Glomerular visceral epithelial cell (primary cell): ENCODE results near the gene ABCA6.

Source experiments
- DNase-seq: peaks from one replicate; pipeline ENCODE4 v3.0.0-alpha.2; 2016; ENCODE audit errors: extremely low spot score

ABCA6 gene

DNA sequence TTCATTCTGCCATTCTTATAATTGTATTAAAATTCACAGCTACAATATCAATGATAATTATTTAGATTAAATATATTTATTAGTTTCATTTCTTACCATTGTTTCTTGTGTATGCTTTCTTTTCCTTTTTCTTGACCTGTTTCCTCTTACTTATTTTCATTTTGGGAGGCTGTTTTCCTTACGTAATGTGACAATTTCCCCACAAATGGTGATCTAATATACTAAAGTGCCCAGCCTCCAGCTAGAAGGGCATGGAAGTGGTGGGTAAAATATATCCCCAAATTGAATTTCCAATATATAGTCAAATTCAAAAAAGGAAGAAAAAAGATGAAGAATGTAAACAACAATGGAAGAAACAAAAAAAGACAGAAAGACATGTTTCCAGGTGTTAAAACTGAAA is 1.5 kb upstream of the ABCA6 start:
- DNase-seq = no peak

DNA sequence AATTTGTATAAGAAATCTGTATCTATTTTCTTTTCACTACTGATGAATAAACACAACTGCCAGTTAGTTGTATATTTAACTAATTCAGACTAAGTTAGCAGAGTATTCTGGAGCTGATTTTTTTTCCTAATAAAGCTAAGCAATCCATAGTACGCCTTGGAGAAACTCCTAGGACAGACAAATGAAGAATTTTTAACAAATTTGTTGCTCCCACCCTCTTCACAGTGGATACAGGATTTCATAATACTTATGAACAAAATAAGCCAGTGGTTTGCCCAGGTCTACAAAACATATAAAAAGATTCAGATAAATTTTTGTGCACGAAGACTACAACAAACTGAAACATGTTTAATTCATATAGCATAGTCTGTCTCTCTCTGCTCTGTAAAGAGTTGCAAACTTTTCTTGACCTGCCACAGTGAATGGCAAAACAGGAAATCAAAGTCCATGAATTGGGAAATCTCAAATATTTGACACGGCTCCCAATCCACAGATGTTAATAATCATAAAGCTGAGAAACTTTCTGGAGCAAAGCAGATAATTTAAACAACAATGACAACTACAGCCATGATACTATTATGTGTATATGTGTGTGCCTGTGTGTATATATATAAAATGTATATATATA is 594 bp upstream of the ABCA6 start:
- no peak for DNase-seq

DNA sequence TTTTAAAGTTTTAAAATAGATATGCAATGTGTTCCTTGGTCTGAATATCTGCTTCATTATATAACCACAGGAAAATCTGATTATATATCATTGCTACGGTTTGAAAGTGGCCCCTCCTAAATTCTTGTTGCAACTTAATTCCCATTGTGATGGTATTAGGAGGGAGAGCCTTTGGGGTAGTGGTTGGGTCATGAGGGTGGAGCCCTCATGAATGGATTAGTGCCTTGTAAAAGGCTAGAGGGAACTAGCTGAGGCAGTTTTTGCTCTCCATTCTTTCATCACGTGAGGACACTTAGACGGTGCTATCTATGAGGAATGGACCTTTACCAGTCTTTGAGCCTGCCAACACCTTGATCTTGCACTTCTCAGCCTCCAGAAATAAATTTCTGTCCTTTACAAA is 7.6 kb downstream of the ABCA6 start:
- no peak for DNase-seq

GRCh38 chr17:69130627-69131296 is 10.9 kb downstream of the ABCA6 start:
- no peak for DNase-seq

GRCh38 chr17:69123626-69124025 is 18.1 kb downstream of the ABCA6 start:
- no peak for DNase-seq

GRCh38 chr17:69122065-69122464 is 19.6 kb downstream of the ABCA6 start:
- no peak for DNase-seq

DNA sequence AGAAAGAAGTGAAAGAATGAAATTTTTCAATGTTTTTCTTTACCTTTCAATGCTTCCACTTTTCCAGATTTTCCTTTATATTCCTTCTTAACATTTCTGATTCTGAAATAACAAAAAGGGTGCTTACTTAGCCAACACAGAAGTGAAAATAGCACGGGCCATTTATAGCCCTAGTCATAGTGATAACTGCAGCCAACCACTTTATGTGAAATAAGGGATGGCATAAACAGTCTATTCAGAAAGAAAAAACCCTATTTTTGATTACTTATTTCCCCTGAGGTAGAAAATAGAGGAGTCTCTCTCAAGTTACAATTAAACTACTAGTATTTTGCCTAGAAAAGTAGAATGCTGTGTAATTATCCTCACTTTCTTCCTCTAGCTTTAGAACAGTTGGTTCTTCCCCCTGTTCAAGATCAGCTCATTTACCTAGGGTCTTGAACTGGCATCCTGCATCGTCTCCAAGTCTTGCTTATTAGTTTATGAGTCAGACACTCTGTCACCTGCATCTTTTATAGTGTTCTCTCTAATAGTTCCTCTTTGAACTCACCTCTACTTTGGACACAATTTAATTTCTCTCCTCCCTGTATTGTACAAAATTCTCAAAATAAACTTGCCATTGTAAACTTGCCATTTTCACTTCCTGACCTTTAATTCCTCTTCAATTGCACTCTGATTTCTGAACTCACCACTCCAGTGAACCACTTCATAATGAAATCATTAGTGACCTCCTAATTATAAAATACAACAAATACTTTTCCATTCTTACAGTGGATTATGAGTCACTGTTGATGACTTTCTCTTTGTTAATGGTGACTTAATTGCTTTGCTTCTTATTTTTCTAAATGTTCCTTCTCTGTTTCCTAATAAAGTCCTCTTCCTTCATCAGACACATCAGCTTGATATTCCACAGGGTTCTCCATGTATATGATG is 23.6 kb downstream of the ABCA6 start:
- no peak for DNase-seq

- DNase-seq = no peak
Measured at GRCh38 chr17:69111794-69112193, 29.9 kb downstream of the ABCA6 start.

DNA sequence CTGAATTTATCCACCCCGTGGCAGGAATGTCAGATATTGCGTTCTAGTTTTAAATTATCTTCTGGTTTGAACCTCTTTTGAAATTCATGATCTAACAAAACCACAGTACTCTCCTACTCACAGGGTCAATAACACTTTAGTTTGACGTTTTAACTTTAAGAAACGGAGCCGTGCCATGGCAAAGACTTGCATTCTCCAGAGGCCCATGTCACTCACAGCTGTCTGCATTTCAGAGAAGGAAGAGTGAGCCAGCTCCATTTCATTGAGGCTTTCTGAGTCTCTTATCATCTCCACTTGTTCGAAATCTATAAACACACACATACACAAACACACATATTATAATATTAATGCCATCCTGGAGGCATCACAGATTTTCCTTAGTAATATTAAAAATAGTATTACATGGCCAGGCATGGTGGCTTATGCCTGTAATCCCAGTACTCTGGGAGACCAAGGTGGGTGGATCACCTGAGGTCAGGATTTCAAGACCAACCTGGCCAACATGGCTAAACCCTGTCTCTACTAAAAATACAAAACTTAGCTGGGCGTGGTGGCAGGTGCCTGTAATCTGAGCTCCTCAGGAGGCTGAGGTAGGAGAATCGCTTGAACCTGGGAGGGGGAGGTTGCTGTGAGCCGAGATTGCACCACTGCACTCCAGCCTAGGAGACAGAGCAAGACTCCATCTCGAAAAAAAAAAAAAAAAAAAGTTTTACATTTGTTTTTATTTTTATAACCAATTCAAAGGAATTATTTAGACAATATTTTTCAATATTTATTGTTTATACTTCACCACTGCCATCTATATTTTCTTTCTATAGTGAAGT is 35.6 kb downstream of the ABCA6 start:
- no peak for DNase-seq

- no peak for DNase-seq
Measured at GRCh38 chr17:69103557-69104233, 38.0 kb downstream of the ABCA6 start.

DNA sequence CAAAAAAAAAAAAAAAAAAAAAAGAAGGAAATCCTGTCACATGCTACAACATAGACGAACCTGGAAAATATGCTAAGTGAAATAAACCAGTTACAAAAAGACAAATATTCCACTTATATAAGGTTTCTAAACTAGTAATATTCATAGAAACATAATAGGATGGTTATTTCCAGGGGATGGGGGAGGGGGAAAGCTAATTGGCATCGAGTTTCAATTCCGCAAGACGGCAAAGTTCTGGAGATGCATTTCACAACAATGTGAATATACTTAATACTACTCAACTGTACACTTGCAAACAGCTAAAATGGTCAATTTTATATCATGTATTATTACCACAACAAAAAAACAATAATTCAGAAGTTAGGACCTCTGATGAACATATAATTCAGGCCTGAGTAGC is 43.1 kb downstream of the ABCA6 start:
- DNase-seq = no peak

DNA sequence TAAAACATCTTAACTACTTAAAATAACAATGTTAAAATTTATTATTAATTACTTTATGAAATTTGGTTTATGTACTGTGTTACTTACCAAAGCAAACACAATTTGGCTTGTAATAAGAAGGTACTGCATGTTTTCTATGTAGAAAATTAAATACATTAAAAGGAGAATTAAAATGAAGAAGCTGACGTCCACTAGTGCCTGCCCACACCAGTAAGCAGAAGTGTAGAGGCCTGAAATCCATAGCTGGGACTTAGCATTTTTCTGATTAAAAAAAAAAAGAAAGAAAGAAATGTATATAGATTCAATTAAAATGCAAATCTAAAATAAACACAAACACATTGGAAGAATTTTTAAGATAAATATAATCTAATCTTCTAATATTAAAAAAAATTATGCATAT is 45.2 kb downstream of the ABCA6 start:
- DNase-seq = no peak

- DNase-seq = no peak
Measured at GRCh38 chr17:69093995-69094394, 47.7 kb downstream of the ABCA6 start.

DNA sequence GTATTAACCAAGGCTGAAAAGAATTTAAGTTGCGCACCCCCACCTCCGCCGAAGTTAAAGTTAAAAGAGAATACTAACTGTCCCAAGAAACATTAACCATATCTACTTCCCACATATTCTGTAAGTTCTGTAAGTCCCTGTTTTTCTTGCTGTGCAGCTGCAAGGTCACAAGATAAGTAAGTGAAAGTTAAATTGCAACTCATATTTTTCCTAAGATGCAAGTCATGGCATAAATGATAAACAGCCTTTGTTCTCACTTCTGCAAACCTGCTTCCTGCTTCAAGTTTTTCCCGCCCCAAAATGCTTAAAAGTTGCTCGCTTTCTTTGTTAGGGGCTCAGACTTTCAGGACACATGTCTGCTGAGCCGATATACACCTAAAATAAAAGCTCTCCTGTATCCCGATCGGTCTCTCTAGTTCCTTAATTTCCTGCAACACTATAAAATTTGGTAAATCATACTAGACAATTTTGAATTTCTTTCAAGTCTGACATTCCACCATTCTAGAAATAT is 48.4 kb downstream of the ABCA6 start:
- no peak for DNase-seq

DNA sequence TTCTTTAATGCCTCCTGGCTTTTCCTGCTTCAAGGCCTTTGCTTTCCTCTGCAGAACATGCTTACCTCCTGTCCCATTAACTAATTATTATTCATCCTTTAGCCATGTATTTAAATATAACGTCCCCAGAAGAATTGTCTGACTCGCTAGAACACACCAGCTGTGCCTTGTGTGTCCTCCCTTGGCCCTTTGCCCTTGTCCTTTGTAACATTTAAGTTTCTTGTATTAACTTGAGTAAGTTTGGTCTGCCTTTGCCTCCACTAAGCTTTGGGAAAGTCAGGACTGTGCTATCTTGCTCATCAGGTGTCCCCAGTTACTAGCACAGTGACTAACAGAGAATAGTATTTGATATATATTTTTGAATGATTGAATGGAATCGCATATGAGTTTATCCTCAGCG is 51.3 kb downstream of the ABCA6 start:
- no peak for DNase-seq

- no peak for DNase-seq
Measured at GRCh38 chr17:69088643-69089200, 53.0 kb downstream of the ABCA6 start.

DNA sequence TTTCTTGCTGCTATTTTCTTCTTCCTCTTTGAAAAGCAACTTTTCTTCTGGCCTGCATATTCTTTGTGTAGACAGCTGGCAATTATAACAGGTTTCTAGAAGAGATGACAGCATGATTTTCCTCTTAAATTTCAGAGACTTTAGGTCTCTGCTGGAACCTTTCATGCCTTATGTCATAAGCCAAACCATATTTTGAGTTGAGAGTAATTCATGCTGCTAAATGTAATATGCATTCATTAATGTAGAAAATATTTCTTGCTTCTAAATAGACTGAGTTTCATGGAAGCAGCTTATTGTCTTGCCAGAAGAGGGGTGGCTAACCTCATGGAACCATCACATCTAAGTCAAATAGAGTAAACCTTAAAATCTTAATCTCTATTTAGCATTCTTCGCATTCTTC is 55.1 kb downstream of the ABCA6 start:
- DNase-seq = no peak

- no peak for DNase-seq
Measured at GRCh38 chr17:69084911-69085310, 56.8 kb downstream of the ABCA6 start.

DNA sequence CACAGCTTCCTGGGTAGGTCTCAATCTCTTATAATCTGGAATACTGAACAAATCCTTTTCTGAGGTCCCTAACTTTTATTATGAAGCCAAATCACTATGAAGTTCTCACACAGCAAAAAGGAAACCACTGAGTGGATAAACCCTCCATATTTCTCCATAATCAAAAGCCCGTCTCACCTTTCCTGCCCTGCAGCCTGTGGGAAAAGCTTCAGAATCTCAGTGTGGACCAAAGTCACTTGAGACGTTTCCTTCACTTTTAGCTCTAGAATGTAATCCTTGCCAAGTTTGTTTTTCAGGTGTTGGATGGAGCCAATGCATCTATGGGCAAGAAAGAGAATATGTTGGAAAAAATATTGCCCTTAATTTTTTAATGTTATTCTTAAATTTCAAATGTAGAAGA is 59.0 kb downstream of the ABCA6 start:
- no peak for DNase-seq

DNA sequence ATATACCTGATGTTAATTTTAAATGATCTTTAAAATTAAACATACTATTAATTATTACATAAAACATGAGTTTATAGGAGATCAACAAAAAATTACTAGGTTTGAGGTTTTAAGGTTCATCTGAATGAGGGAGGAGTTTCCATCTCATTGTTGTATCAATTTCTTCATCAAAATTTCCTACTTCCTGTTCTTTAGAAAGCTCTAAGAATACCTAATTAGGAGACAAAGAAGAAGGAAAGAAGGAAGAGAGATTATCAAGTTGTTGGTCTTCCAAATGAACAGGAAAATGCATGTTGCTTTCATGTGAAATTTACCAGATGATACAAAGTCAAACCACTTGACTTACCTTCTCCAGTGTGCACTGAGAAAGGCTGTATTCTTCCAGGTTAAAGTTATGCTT is 62.8 kb downstream of the ABCA6 start:
- no peak for DNase-seq

DNA sequence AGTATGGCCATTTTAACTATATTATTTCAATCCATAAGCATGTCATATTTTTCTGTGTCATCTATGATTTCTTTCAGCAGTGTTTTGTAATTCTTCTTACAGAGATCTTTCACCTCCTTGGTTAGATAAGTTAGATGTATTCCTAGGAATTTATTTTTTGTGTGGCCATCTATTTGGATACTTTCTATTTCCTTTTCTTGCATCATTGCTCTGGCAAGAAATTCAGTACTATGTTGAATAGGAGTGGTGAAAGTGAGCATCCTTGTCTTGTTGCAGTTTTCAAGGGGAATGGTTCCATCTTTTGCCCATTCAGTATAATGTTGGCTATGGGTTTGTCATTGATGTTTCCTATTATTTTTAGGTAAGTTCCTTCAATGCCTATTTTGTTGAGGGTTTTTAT is 65.9 kb downstream of the ABCA6 start:
- DNase-seq = no peak
